Activated naive CD4-positive, alpha-beta T cell treated with anti-CD3 and anti-CD28 coated beads, Interleukin-2, amount 10 ng/mL, durations not matched to agents 7 days and 5 days (primary cell): ENCODE results near the gene PDE8B.

Source experiments
- CTCF ChIA-PET: fragments of 350-600 bp; sonication (Branson Sonifier 250); formaldehyde crosslinking; loops from one replicate; lab custom pipeline; 2021; ENCODE audit warnings: antibody characterized with exemption; lab: Charles Lee
- DNase-seq: peaks from one replicate; pipeline ENCODE4 v3.0.0-alpha.2; 2020
- H3K27ac Mint-ChIP-seq: one replicate; pipeline ENCODE4 v1.8.0; 2021; ENCODE audit warnings: mild to moderate bottlenecking, moderate library complexity, mixed read lengths
- H3K27me3 Mint-ChIP-seq: one replicate; pipeline ENCODE4 v1.8.0; 2021; ENCODE audit warnings: mild to moderate bottlenecking, mixed read lengths
- H3K36me3 Mint-ChIP-seq: one replicate; pipeline ENCODE4 v1.8.0; 2021; ENCODE audit warnings: mixed read lengths
- H3K4me1 Mint-ChIP-seq: one replicate; pipeline ENCODE4 v1.8.0; 2021; ENCODE audit warnings: mixed read lengths
- H3K4me3 Mint-ChIP-seq: one replicate; pipeline ENCODE4 v1.8.0; 2021; ENCODE audit warnings: mild to moderate bottlenecking, moderate library complexity, mixed read lengths
- H3K9me3 Mint-ChIP-seq: one replicate; pipeline ENCODE4 v1.8.0; 2021; ENCODE audit warnings: mixed read lengths

PDE8B gene

DNA sequence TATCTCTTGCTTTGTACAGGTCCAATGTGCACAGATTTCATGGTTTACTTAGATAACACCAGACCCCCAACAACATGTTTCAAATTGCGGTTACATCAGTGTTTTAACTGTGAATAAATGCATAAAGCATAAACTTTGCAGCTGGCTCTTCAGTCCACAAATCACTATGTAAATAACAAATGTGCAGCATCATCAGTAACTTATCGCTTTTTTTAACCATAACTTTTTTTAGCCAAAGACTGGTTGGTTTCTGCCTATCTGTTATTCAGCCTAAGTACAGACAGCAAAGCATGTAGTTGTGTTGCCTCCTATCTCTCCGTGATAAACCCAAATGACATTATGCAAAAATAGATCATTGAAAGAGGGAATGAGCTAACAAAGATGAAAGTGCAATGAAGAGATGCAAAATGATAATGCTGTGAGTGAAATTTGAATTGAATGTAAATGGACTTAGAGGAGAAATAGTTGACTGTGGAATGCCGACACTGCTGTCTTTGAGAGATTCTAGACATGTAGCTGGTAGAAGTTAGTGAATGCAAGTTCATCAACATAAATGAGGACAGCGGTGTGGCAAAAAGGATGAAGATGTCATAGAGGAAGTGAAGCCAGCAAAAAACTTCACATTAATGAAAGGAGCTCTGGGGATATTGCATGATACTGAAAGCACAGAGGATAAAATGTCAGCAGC, 108.8 kb downstream of the PDE8B start:
- no peak for DNase-seq
- Mint-ChIP-seq H3K9me3 (no peaks in the 10 kb centered on the region), H3K36me3 (no peaks in the 10 kb centered on the region), H3K4me3 (no peak overlapping the region), H3K4me1 (no peaks in the 10 kb centered on the region), H3K27me3 (peaks cover 16% of the 10 kb centered on the region), H3K27ac (no peak overlapping the region)
- CTCF ChIA-PET, result no interaction called here

DNA sequence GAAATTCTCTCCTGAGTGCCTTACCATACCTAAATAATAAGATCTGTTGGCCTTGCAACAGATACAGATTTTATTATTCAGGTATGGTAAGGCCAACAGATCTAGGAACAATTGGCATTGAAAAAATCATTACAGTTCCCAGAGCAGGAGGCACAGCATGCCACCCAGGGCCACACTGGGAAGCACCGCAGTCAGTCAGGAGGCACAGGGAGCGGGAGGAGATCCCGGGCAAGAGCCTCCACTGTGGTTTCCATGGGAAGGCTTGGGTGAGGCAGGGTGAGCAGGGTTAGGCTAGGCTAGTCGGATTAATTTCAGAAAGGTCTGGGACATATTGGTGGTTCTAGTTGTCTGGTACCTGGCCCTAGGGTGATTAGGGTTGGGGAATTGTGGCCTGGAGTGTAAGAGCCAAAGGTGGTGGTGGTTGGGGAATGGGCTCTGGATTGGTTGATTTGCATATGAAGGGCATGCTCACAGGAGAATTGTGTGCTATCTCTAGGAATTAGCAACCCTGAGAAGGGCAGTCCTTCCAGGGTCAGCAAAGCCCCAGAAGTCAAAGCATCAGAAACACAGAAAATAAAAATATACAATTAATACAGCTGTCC, 111.4 kb downstream of the PDE8B start:
- DNase-seq, result no peak
- Mint-ChIP-seq H3K27ac (no peak overlapping the region), H3K4me1 (no peaks in the 10 kb centered on the region), H3K9me3 (no peaks in the 10 kb centered on the region), H3K4me3 (no peak overlapping the region), H3K27me3 (peaks cover 19% of the 10 kb centered on the region), H3K36me3 (no peaks in the 10 kb centered on the region)
- CTCF ChIA-PET, result no interaction called here

GRCh38 chr5:77322406-77322805, 111.9 kb downstream of the PDE8B start:
- H3K9me3 Mint-ChIP-seq, result no peaks in the 10 kb centered on the region
- peaks cover 4% of the 10 kb centered on the region for H3K4me1 Mint-ChIP-seq
- no peak overlapping the region for H3K27ac Mint-ChIP-seq
- no peak overlapping the region for H3K4me3 Mint-ChIP-seq
- H3K27me3 Mint-ChIP-seq, result peaks cover 17% of the 10 kb centered on the region
- no peaks in the 10 kb centered on the region for H3K36me3 Mint-ChIP-seq
- CTCF ChIA-PET, result no interaction called here
- no peak for DNase-seq

GRCh38 chr5:77325921-77326541, 115.6 kb downstream of the PDE8B start:
- Mint-ChIP-seq H3K9me3 (no peaks in the 10 kb centered on the region), H3K4me3 (no peak overlapping the region), H3K27me3 (peaks cover 16% of the 10 kb centered on the region), H3K36me3 (peaks cover 4% of the 10 kb centered on the region), H3K4me1 (peaks cover 38% of the 10 kb centered on the region), H3K27ac (no peak overlapping the region)
- no peak for DNase-seq
- CTCF ChIA-PET, result no interaction called here

DNA sequence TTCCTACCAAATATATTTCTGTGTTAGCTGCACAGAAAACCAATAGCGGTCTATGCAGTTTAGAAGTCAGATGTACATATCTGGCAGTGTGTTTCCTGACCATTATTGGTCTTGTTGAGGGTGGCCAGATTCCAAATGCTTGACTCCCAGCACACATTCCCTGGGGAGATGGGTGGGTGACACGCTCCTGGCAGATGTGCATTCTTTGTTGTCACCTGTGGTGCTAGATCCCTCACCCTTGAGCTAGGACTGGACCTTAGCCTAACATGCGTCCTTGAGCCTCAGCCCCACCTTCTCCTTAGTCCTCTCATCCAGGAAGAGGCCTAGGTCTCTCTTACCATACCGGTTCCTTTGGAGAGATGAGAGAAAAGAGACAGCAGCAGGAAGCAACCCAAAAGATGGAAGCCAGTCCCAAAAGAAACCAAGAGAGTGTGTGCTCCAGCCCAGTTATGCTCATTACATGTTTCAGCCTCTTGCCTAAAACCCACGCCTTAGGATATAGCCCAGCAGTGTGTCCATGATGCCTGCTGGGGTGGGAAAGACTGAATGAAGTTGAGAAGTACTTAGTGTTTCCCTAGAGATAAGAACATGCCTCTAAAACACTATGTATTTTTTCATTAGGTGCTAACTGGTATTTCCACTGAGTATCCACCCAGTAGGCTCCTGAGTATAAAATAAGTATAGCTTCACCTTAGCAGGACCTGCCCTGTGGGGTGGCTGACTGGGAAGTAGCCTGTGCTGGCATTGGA, 116.7 kb downstream of the PDE8B start:
- Mint-ChIP-seq H3K4me3 (no peak overlapping the region), H3K36me3 (peaks cover 7% of the 10 kb centered on the region), H3K4me1 (peaks cover 42% of the 10 kb centered on the region), H3K9me3 (no peaks in the 10 kb centered on the region), H3K27me3 (peaks cover 13% of the 10 kb centered on the region), H3K27ac (no peak overlapping the region)
- CTCF ChIA-PET, result no interaction called here
- DNase-seq, result no peak

- Mint-ChIP-seq H3K27ac (peak overlapping the region; percentile 82), H3K36me3 (peaks cover 7% of the 10 kb centered on the region), H3K4me1 (peaks cover 42% of the 10 kb centered on the region), H3K9me3 (no peaks in the 10 kb centered on the region), H3K4me3 (no peak overlapping the region), H3K27me3 (peaks cover 8% of the 10 kb centered on the region)
- no peak for DNase-seq
- CTCF ChIA-PET, result no interaction called here
These were observed 118.6 kb downstream of the PDE8B start for GRCh38 chr5:77328930-77329647.

DNA sequence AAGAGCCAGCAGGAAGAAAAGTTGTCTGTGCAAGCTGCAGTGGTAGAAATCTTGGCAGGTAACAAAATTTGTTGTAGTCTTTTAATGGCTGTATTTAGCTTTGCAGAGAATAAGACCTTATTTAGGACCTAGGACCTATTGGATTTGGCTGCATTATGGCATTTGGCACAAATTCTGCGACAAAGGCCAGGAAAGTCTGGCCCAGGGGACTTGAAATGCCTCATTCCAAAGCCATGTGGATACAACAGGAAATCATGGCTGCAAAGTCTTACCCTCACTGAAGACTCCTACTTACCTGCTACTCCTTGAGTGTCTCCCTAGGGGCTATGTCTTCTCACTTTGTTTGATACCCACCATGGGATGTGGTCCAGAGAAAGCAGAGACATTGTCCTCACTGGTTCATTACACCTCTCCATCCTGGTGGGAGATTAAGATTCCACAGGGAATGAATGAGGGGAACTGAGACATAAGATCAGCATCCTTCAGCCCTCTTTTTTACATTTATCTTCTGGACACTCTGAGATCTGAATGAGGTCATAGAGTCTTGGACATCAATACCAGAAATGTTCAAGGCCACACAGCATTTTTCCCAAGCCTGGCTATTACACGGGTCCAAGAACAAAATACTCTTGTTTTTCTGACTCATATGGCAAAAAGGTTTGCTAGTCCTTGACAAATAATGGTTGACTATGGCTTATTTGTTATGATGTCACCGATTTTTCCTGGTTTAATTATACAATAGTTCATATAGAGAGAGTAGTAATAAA, 119.4 kb downstream of the PDE8B start:
- H3K27me3 Mint-ChIP-seq, result peaks cover 8% of the 10 kb centered on the region
- H3K4me1 Mint-ChIP-seq, result peaks cover 42% of the 10 kb centered on the region
- no peak for DNase-seq
- peak overlapping the region; percentile 82 for H3K27ac Mint-ChIP-seq
- no peaks in the 10 kb centered on the region for H3K9me3 Mint-ChIP-seq
- CTCF ChIA-PET, result no interaction called here
- H3K4me3 Mint-ChIP-seq, result no peak overlapping the region
- peaks cover 7% of the 10 kb centered on the region for H3K36me3 Mint-ChIP-seq

GRCh38 chr5:77333036-77333435, 122.6 kb downstream of the PDE8B start:
- no peak overlapping the region for H3K27ac Mint-ChIP-seq
- CTCF ChIA-PET, result no interaction called here
- peaks cover 8% of the 10 kb centered on the region for H3K27me3 Mint-ChIP-seq
- no peak for DNase-seq
- H3K36me3 Mint-ChIP-seq, result peaks cover 3% of the 10 kb centered on the region
- H3K4me3 Mint-ChIP-seq, result no peak overlapping the region
- no peaks in the 10 kb centered on the region for H3K9me3 Mint-ChIP-seq
- H3K4me1 Mint-ChIP-seq, result peaks cover 33% of the 10 kb centered on the region

DNA sequence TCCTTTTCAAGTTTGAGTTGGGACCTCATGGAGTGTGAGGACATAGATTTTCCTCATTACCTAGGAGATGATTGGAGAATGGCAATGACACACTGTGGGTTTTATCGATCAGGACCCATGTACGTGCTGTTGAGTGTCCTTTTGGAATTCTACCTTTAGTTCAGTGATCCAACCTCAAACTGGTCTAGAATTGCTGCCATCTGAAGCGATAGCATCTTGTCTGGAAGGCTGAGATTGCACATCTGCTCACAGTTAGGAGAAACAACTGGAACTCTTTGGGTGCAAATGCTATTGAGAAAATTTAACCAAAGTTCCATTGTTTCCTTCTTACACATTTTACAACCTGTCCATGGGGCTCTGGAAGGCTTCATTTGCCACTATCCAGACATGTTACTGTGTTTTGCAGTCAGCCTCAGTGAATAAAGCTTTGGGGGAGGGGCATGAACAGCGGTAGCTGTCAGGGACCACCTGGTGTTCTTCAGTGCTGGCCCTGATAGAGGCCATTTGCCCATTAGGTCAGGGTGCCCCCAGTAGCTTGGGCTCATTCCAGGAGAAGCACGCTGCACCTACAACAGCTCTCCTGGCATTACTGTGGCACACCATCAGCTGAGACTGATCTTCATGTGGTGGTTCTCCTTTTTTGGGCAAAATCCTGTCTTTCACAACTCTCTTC, 123.1 kb downstream of the PDE8B start:
- CTCF ChIA-PET, result no interaction called here

DNA sequence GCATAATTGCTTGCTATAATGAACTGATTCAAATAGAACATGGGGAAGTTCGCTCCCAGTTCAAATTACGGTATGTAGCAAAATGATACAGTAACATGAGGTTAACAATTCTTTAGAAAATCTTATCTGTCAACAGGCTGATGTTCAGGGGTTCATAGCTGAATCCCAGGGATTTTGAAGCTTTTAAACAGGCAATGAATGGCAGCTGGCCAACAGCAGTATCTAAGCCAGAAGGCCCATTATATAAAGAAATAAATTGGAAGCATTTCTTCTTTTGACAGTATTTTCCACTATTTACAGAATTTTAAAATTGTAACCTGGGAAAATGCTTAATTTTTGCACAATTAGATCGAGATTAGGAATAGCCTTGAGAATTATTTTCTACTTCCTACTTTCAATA, 126.8 kb downstream of the PDE8B start:
- Mint-ChIP-seq H3K27me3 (peaks cover 7% of the 10 kb centered on the region), H3K4me1 (peaks cover 5% of the 10 kb centered on the region), H3K27ac (no peak overlapping the region), H3K4me3 (no peak overlapping the region), H3K9me3 (no peaks in the 10 kb centered on the region), H3K36me3 (no peaks in the 10 kb centered on the region)
- no peak for DNase-seq
- CTCF ChIA-PET, result no interaction called here

More for the DNA sequence above, 123.1 kb downstream of the PDE8B start:
- H3K4me3 Mint-ChIP-seq, result no peak overlapping the region
- no peak overlapping the region for H3K27ac Mint-ChIP-seq
- no peak for DNase-seq
- H3K4me1 Mint-ChIP-seq, result peaks cover 32% of the 10 kb centered on the region
- H3K36me3 Mint-ChIP-seq, result peaks cover 3% of the 10 kb centered on the region
- peaks cover 8% of the 10 kb centered on the region for H3K27me3 Mint-ChIP-seq
- no peaks in the 10 kb centered on the region for H3K9me3 Mint-ChIP-seq

- Mint-ChIP-seq H3K36me3 (no peaks in the 10 kb centered on the region), H3K4me1 (peaks cover 5% of the 10 kb centered on the region), H3K27me3 (peaks cover 9% of the 10 kb centered on the region), H3K4me3 (no peak overlapping the region), H3K27ac (no peak overlapping the region), H3K9me3 (no peaks in the 10 kb centered on the region)
- CTCF ChIA-PET, result no interaction called here
- DNase-seq, result no peak
These were observed 127.2 kb downstream of the PDE8B start for GRCh38 chr5:77337686-77338085.

GRCh38 chr5:77339337-77339890, 128.9 kb downstream of the PDE8B start:
- Mint-ChIP-seq H3K27ac (no peak overlapping the region), H3K27me3 (peaks cover 11% of the 10 kb centered on the region), H3K4me1 (peaks cover 5% of the 10 kb centered on the region), H3K36me3 (no peaks in the 10 kb centered on the region), H3K9me3 (no peaks in the 10 kb centered on the region), H3K4me3 (no peak overlapping the region)
- CTCF ChIA-PET, result no interaction called here
- DNase-seq, result no peak

DNA sequence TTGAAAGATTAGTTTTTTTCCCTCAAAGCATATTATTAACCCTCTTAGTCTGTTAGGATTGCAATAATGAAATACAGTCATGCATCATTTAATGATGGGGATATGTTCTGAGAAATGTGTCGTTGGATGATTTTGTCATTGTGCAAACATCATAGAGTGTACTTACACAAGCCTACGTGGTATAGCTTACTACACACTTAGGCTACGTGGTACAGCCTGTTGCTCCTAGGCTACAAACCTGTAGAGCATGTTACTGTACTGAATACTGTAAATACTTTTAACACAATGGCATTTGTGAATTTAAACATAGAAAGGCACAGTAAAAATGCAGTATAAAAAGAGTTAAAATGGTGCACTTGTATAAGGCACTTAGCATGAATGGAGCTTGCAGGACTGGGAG, 132.7 kb downstream of the PDE8B start:
- no peak for DNase-seq
- H3K36me3 Mint-ChIP-seq, result no peaks in the 10 kb centered on the region
- peaks cover 20% of the 10 kb centered on the region for H3K27me3 Mint-ChIP-seq
- H3K4me1 Mint-ChIP-seq, result peaks cover 4% of the 10 kb centered on the region
- CTCF ChIA-PET, result interaction anchor here (0.6 to 0.7 kb wide), 2 partner anchors 94 to 120 kb away, joined by 3 read pairs; no protein-coding TSS in a partner anchor
- H3K27ac Mint-ChIP-seq, result no peak overlapping the region
- no peaks in the 10 kb centered on the region for H3K9me3 Mint-ChIP-seq
- H3K4me3 Mint-ChIP-seq, result no peak overlapping the region
